HG02973 (cell line): ENCODE data around the gene RGS11.

Experiments
- ATAC-seq: cut with Tn5 transposase; IDR thresholded peaks from one replicate; pipeline ENCODE4 v1.9.1; 2021; ENCODE audit warnings: moderate library complexity; ENCODE audit not compliant: unreplicated experiment

The RGS11 gene

GRCh38 chr16:275786-276232 lies at the start of gene RGS11:
Gene RGS11, minus strand, starts transcription at chr16:275944. Its CDS starts 33 bp downstream, at chr16:275911.
- no peak for ATAC-seq

GRCh38 chr16:324451-325334 lies 48.9 kb upstream of the RGS11 start:
- ATAC-seq: no peak

DNA sequence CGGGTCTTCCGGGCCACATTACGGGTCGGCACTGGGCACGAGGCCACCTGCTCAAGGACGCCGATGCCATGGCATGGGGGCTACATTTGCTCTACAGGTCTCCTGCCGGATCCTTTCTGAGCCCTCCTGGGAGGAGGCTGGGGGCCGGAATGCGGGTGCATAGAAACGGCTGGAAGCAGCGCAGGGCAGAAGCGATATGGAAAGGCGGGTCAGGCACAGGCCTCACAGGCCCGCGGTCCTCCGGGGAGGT lies 48.4 kb upstream of the RGS11 start:
- no peak for ATAC-seq

GRCh38 chr16:322476-323143 lies 46.9 kb upstream of the RGS11 start:
- ATAC-seq: no peak

- ATAC-seq: no peak
These were observed 45.8 kb upstream of the RGS11 start for GRCh38 chr16:321532-321931.

GRCh38 chr16:320206-320605 lies 44.5 kb upstream of the RGS11 start:
- ATAC-seq: no peak

DNA sequence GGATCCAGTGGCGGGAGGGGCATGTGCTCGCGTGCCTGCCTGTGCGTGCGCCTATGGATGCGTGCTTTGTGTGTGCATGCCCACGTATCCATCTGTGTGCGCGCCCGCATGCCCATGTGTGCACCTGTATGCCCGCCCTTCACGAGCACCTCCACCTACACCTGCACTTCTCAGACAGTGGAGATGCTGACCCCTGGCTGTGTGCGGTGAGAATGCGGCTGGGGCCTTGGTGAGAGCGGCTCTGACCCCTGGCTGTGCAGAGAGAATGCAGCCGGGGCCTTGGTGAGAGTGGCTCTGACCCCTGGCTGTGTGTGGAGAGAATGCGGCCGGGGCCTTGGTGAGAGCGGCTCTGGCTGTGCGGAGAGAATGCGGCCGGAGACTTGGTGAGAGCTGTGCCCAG lies 42.9 kb upstream of the RGS11 start:
- ATAC-seq: no peak

DNA sequence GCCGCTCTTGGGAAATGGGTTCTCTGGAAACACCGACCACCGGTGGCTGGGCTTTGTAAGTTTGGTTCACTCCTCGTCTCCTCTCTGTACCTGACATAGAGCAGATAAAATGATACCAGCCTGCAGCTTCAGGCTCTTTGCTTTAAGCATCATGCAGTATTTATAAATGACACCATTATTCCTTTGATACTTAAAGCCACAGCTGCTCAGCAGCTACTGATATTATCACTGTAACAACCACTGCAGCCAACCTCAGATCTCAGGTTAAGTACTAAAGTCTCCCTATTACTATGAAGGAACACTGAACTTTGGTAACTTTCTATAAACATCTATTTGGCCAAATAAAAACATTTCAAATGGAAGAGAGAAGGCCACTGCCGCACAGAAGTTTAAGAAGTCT lies 41.8 kb upstream of the RGS11 start:
- ATAC-seq: no peak

- ATAC-seq: no peak
These were observed 41.2 kb upstream of the RGS11 start for GRCh38 chr16:316741-317464.

DNA sequence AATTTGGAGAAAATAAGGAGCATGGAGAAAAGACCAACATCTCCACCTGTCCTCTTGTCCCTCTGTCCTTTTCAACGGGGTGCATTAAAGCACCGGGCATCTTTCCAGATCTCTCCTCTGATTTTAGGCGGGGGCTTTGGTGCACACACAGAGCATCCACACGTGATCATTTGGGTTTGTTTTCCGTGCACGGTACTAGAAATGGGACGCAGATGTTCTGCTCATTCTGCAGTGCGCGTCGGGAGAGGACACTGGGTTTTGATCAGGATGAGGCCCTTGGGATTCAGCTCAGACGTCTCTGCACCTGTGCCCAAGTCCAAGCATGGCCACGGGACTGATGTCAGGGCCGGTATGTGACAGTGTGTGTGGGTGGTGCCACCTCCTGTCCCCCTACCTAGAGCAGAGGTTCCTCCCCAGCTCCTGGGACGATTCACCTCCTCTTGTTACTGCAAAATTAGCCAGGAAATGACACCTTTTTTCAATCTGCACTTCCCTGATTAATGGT lies 39.1 kb upstream of the RGS11 start:
- no peak for ATAC-seq

DNA sequence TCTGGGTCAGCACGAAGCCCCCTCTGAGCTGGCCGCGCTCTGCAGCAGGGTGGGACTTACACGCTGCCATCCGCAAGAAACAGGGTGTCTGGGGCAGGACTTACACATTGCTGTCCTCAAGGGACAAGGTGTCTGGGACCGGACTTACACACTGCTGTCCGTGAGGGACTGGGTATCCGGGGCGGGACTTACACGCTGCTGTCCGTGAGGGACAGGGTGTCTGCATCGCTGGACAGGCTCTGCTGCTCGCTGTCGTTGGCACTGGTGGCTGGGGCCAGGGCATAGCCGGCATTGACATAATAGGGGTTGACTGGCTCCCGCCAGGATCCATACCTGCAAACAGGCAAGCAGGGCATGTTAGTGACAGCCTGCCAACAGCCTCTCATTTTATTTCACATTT lies 38.6 kb upstream of the RGS11 start:
- ATAC-seq: no peak

GRCh38 chr16:311725-312124 lies 36.0 kb upstream of the RGS11 start:
- ATAC-seq: no peak

DNA sequence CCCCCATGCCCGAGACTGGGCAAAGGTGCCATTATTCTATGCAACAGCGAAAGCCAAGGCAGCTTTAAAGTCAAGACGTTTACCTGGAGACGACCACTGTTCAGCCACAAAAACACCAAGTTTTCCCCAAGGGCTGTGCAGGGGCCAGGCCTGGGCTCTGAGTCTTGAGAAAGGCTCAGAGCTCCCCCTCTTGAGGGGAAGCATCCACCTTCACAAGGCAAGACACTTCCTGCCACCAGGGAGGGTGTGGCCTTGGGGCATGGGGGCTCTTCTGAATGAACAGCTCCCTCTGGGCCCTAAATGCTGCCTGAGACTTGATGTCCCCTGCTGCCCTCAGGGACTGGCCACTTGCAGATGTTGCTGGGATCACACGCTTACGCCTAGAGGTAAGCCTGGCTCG lies 33.7 kb upstream of the RGS11 start:
- ATAC-seq: no peak

DNA sequence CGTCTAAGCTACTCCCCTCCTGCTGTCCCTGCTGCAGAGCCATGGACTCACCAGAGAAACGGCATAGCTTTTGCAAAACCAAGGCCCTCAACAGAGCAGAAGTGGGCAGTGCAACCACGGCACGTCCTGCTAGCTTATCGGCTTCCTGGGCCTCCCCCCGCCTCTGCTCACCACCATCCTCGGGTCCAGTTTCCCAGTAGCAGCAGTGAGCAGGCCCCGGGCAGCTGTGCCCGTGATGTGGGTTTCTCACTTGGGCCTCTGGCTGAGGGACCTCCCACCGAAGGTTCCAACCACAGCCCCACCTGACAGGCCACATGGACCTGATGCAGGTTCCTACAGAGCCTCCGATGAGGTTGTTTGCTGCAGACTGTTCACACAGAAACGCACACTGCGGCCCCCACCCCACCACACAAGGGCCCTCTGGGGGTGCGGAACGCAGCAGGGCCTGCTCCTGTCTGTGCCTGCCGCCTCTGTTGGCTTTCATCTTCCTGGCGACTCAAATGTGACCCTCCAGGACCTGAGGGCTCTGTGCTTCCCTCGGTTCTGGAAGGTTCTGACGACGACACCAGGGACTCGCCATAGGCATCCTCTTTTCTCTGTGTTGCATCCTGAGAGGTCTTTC lies 32.1 kb upstream of the RGS11 start:
- ATAC-seq: no peak

DNA sequence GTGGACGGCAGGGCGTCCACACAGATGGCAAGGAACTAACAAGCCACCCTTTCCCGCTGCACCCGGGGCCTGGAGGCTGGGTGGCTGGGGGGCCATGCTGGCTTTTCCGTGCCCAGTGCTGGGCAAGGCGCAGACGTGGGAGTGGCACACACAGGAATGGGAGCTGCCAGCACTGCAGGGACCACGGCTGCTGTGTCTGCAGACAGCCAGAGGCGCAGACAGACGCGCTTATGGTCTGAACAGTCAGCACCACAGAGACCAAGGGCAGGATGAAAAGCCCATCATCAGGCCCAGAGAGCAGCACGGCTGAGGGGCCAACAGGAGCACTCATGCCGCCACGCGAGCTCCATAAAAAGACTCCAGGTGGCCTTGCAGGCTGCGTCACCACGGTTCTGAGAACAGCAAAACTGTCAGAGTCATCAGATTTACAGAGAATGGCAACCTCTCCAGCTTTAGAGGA lies 31.2 kb upstream of the RGS11 start:
- no peak for ATAC-seq

- no peak for ATAC-seq
These were observed 30.3 kb upstream of the RGS11 start for GRCh38 chr16:305916-306626.

- no peak for ATAC-seq
These were observed 28.2 kb upstream of the RGS11 start for GRCh38 chr16:303760-304505.

- no peak for ATAC-seq
These were observed 26.2 kb upstream of the RGS11 start for GRCh38 chr16:301950-302349.

DNA sequence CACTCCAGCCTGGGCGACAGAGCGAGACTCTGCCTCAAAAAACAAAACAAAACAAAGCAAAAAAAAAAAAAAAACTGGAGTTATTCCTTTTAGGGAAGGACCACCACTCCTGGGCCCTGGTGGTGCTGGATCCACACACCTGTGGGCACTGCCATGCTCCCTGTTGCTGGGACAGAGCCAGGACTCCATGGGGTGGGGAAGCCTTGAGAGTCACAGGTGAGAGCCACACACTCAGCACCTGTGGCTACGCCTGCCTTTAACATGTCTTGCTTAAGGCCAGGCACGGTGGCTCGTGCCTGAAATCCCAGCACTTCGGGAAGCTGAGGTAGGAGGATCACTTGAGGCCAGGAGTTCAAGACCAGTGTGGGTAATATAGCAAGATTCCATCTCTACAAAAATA lies 25.5 kb upstream of the RGS11 start:
- ATAC-seq: no peak

DNA sequence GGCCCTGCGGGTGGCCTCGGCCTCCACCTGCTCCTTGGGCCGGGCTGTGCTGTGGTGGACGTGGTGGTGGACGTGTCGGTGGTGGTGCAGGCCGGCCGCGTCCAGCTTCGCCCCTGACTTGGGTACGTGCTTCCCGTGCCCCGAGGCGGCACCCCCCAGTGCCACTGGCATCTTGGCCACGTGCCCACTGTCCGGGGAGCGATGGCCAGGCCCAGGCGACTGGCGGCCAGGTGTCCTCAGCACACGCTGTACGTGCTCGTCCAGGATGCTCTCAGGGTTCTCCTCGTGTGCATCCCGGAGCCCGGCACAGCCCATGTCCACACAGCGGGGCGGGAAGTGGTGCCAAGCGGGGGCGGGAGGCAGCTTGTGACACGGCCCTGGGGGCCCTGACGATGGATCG lies 22.1 kb upstream of the RGS11 start:
- no peak for ATAC-seq
